Osteocyte (in vitro differentiated cells): ENCODE results near the gene TEKT3. TPM values are rescaled to one million over a fixed set of nuclear protein-coding genes. Genes with fewer than 3 reads are reported as not detected.

ENCODE experiments used
- DNase-seq: peaks from one replicate; pipeline ENCODE4 v3.0.0; 2021; ENCODE audit warnings: mixed read lengths; ENCODE audit not compliant: unreplicated experiment; ENCODE audit errors: extremely low spot score
- H3K27ac Mint-ChIP-seq: one replicate; pipeline ENCODE4 v1.8.0; 2021; ENCODE audit warnings: mild to moderate bottlenecking, mixed read lengths; ENCODE audit not compliant: unreplicated experiment
- H3K27me3 Mint-ChIP-seq: one replicate; pipeline ENCODE4 v1.8.0; 2021; ENCODE audit warnings: mixed read lengths; ENCODE audit not compliant: unreplicated experiment
- H3K36me3 Mint-ChIP-seq: one replicate; pipeline ENCODE4 v1.8.0; 2021; ENCODE audit warnings: mixed read lengths; ENCODE audit not compliant: unreplicated experiment
- H3K4me1 Mint-ChIP-seq: one replicate; pipeline ENCODE4 v1.8.0; 2021; ENCODE audit warnings: mixed read lengths; ENCODE audit not compliant: unreplicated experiment
- H3K4me3 Mint-ChIP-seq: one replicate; pipeline ENCODE4 v1.8.0; 2021; ENCODE audit warnings: mild to moderate bottlenecking, moderate library complexity, mixed read lengths; ENCODE audit not compliant: unreplicated experiment
- H3K9me3 Mint-ChIP-seq: one replicate; pipeline ENCODE4 v1.8.0; 2021; ENCODE audit warnings: mixed read lengths; ENCODE audit not compliant: unreplicated experiment
- CTCF ChIP-seq: fragments of 200-600 bp; sonication (generic); IDR thresholded peaks from 2 replicates; pipeline ENCODE4 v1.5.0; 2021; ENCODE audit warnings: antibody characterized with exemption, mild to moderate bottlenecking, moderate library complexity
- total RNA-seq: library from RNA; stranded (reverse); gene quantifications from 2 replicates; pipeline ENCODE4 v1.2.1, GENCODE V29; 2021

Gene TEKT3
- total RNA-seq, 1 donor from 2014 or later = not detected

DNA sequence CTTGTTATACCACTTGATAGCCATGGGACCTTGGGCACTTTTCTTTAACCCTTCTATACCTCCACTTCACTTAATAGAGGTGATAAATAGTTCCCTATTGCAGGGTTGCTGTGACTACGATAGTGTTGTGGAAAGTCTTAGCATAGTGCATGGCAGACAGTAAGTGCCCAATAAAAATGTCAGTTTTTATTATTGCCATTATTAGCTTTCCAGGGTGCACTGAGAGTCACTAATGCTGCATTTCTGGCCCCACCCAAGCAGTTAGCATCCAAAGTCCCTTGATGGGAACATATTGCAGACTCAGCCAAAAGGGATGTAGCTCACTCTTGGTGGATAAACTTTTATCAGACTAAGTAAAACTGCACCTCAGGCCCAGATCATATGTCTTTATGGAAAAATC, 41.5 kb upstream of the TEKT3 start:
- TF ChIP-seq CTCF = no peak
- peaks cover 23% of the 10 kb centered on the region for H3K4me1 Mint-ChIP-seq
- DNase-seq = no peak
- H3K9me3 Mint-ChIP-seq = peaks cover 8% of the 10 kb centered on the region
- no peaks in the 10 kb centered on the region for H3K27me3 Mint-ChIP-seq
- no peak overlapping the region for H3K4me3 Mint-ChIP-seq
- no peaks in the 10 kb centered on the region for H3K36me3 Mint-ChIP-seq
- H3K27ac Mint-ChIP-seq = no peak overlapping the region

DNA sequence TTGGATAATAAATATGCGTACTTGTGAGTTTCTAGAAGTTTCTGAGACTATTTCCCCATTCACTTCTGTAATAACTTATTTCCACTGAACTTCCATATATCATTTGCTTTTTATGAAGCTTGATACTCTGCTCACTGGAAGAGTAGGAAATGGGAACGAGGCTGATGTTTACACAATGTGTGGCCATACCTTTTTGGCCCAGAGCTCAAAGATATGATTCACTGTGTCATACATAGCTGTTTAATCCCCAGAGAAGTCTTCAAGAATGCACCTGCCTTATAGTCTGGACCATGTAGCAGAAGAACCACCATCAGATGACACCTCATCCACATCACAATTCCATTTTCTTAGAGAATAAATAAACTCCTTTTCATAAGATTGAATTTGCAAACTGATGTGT, 40.3 kb upstream of the TEKT3 start:
- H3K4me3 Mint-ChIP-seq = no peak overlapping the region
- H3K27me3 Mint-ChIP-seq = no peaks in the 10 kb centered on the region
- TF ChIP-seq CTCF = no peak
- H3K9me3 Mint-ChIP-seq = peaks cover 5% of the 10 kb centered on the region
- no peaks in the 10 kb centered on the region for H3K36me3 Mint-ChIP-seq
- no peak for DNase-seq
- H3K27ac Mint-ChIP-seq = no peak overlapping the region
- peaks cover 34% of the 10 kb centered on the region for H3K4me1 Mint-ChIP-seq

- H3K4me1 Mint-ChIP-seq = peaks cover 31% of the 10 kb centered on the region
- no peak overlapping the region for H3K27ac Mint-ChIP-seq
- no peaks in the 10 kb centered on the region for H3K36me3 Mint-ChIP-seq
- H3K4me3 Mint-ChIP-seq = no peak overlapping the region
- H3K27me3 Mint-ChIP-seq = no peaks in the 10 kb centered on the region
- DNase-seq = no peak
- TF ChIP-seq CTCF = no peak
- no peaks in the 10 kb centered on the region for H3K9me3 Mint-ChIP-seq
Observed at GRCh38 chr17:15380446-15380845, 39.0 kb upstream of the TEKT3 start.

GRCh38 chr17:15379659-15380058, 38.3 kb upstream of the TEKT3 start:
- H3K4me3 Mint-ChIP-seq = no peak overlapping the region
- H3K27ac Mint-ChIP-seq = no peak overlapping the region
- peaks cover 27% of the 10 kb centered on the region for H3K4me1 Mint-ChIP-seq
- no peaks in the 10 kb centered on the region for H3K27me3 Mint-ChIP-seq
- H3K36me3 Mint-ChIP-seq = no peaks in the 10 kb centered on the region
- H3K9me3 Mint-ChIP-seq = no peaks in the 10 kb centered on the region
- TF ChIP-seq CTCF = no peak
- no peak for DNase-seq

DNA sequence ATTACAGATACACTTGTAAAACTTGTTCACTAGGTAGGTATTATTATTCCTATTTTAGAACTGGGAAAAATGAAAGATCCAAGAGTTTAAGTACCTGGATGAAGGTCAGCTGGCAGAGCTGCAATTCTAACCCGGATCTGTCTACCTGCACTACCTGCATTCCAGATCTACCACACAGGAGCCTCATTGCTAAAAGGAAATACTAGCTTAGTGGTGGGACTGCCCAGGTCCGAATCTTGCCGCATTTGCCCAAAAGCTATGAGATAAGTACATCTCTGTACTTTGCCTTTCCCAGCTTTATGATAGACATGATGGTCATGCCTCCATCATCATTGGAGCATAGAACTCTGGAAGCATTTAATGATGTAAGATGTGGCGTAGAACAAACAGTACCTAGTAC, 36.8 kb upstream of the TEKT3 start:
- DNase-seq = no peak
- Mint-ChIP-seq H3K27me3 (no peaks in the 10 kb centered on the region), H3K27ac (peak overlapping the region; percentile 55), H3K36me3 (no peaks in the 10 kb centered on the region), H3K4me3 (no peak overlapping the region), H3K4me1 (peaks cover 18% of the 10 kb centered on the region), H3K9me3 (no peaks in the 10 kb centered on the region)
- no peak for TF ChIP-seq CTCF
